HG02981 (cell line): ENCODE measurements around the gene PDE11A.

Experiments
- ATAC-seq: cut with Tn5 transposase; IDR thresholded peaks from one replicate; pipeline ENCODE4 v1.9.1; 2021; ENCODE audit warnings: mild to moderate bottlenecking, moderate library complexity; ENCODE audit not compliant: unreplicated experiment

Gene PDE11A

GRCh38 chr2:177584030-177584692 lies 488.4 kb downstream of the PDE11A start:
- no peak for ATAC-seq

- ATAC-seq, result no peak
Observed at GRCh38 chr2:177582000-177582399, 490.6 kb downstream of the PDE11A start.

- no peak for ATAC-seq
Observed at GRCh38 chr2:177579486-177580036, 493.0 kb downstream of the PDE11A start.

GRCh38 chr2:177578454-177578853 lies 494.1 kb downstream of the PDE11A start:
- no peak for ATAC-seq

- no peak for ATAC-seq
Observed at GRCh38 chr2:177577075-177577474, 495.5 kb downstream of the PDE11A start.

GRCh38 chr2:177575358-177575757 lies 497.2 kb downstream of the PDE11A start:
- no peak for ATAC-seq

GRCh38 chr2:177574356-177574755 lies 498.2 kb downstream of the PDE11A start:
- no peak for ATAC-seq
